NB4 (cell line): ENCODE measurements around the gene METTL14.

ENCODE experiments used
- MYC ChIP-seq: IDR thresholded peaks from 2 replicates; pipeline ENCODE4 v1.6.1; 2011; ENCODE audit warnings: low read depth, low read length
- POLR2A ChIP-seq: IDR thresholded peaks from 2 replicates; pipeline ENCODE4 v1.6.1; 2011; ENCODE audit warnings: mild to moderate bottlenecking; ENCODE audit not compliant: insufficient read length; ENCODE audit errors: extremely low read depth
- TF ChIP-seq, protein P1 (sequence below): IDR thresholded peaks from one replicate; pipeline ENCODE4 v1.5.1; 2012; ENCODE audit warnings: low read depth, low read length

DNA sequence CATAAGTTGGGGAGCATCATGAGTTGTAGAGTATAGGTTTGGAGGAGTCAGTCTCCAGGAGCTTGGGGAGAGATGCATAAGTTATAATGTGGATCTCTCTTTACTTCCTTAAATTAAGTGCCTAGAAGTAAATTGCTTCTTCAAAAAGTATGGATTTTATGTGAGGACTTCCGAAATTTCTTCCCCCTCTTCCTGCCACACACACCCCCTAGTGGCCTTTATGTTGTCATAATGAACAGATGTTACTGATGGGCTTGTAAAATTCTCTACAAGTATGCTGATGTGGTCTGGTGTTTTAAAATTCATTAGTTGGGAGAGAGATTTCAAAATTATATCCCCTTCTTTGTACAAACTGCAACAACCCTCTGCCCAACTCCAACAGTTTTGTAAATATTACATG is 2.3 kb upstream of the METTL14 start:
- TF ChIP-seq MYC, result no peak
- TF ChIP-seq, protein P1, sequence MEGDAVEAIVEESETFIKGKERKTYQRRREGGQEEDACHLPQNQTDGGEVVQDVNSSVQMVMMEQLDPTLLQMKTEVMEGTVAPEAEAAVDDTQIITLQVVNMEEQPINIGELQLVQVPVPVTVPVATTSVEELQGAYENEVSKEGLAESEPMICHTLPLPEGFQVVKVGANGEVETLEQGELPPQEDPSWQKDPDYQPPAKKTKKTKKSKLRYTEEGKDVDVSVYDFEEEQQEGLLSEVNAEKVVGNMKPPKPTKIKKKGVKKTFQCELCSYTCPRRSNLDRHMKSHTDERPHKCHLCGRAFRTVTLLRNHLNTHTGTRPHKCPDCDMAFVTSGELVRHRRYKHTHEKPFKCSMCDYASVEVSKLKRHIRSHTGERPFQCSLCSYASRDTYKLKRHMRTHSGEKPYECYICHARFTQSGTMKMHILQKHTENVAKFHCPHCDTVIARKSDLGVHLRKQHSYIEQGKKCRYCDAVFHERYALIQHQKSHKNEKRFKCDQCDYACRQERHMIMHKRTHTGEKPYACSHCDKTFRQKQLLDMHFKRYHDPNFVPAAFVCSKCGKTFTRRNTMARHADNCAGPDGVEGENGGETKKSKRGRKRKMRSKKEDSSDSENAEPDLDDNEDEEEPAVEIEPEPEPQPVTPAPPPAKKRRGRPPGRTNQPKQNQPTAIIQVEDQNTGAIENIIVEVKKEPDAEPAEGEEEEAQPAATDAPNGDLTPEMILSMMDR, result peak; percentile 39
- no peak for TF ChIP-seq POLR2A
